HEK293 (cell line): Measurements from ENCODE around the gene NUP88.

Source experiments
- KLF10 ChIP-seq: fragments of 450-650 bp; IDR thresholded peaks from 2 replicates; pipeline ENCODE4 v1.5.1; 2018; ENCODE audit warnings: missing biosample characterization, mild to moderate bottlenecking, missing genetic modification characterization
- MYNN ChIP-seq: fragments of 450-650 bp; formaldehyde crosslinking; IDR thresholded peaks from 2 replicates; pipeline ENCODE4 v1.5.1; 2016; ENCODE audit warnings: missing biosample characterization, missing genetic modification characterization, borderline replicate concordance
- ZFP69B ChIP-seq: fragments of 450-650 bp; formaldehyde crosslinking; IDR thresholded peaks from 2 replicates; pipeline ENCODE4 v1.5.1; 2016; ENCODE audit warnings: missing biosample characterization, missing genetic modification characterization
- ZNF114 ChIP-seq: fragments of 450-650 bp; formaldehyde crosslinking; IDR thresholded peaks from 2 replicates; pipeline ENCODE4 v1.5.0; 2017; ENCODE audit warnings: missing biosample characterization, missing genetic modification characterization
- ZNF311 ChIP-seq: fragments of 450-650 bp; formaldehyde crosslinking; IDR thresholded peaks from 2 replicates; pipeline ENCODE4 v1.5.1; 2017; ENCODE audit warnings: missing biosample characterization, missing genetic modification characterization, borderline replicate concordance
- ZNF362 ChIP-seq: fragments of 450-650 bp; formaldehyde crosslinking; IDR thresholded peaks from 2 replicates; pipeline ENCODE4 v1.5.1; 2016; ENCODE audit warnings: missing biosample characterization, missing genetic modification characterization
- ZNF501 ChIP-seq: fragments of 450-650 bp; formaldehyde crosslinking; IDR thresholded peaks from 2 replicates; pipeline ENCODE4 v1.5.1; 2016; ENCODE audit warnings: missing biosample characterization, missing genetic modification characterization
- ZNF514 ChIP-seq: fragments of 450-650 bp; formaldehyde crosslinking; IDR thresholded peaks from 2 replicates; pipeline ENCODE4 v1.5.1; 2016; ENCODE audit warnings: missing biosample characterization, missing genetic modification characterization
- ZNF529 ChIP-seq: fragments of 450-650 bp; formaldehyde crosslinking; IDR thresholded peaks from 2 replicates; pipeline ENCODE4 v1.5.1; 2017; ENCODE audit warnings: missing genetic modification characterization, missing biosample characterization; ENCODE audit not compliant: insufficient replicate concordance
- ZNF571 ChIP-seq: fragments of 450-650 bp; formaldehyde crosslinking; IDR thresholded peaks from 2 replicates; pipeline ENCODE4 v1.5.0; 2017; ENCODE audit warnings: missing biosample characterization, missing genetic modification characterization
- ZNF585B ChIP-seq: fragments of 450-650 bp; formaldehyde crosslinking; IDR thresholded peaks from 2 replicates; pipeline ENCODE4 v1.5.1; 2016; ENCODE audit warnings: missing biosample characterization, missing genetic modification characterization
- ZNF76 ChIP-seq: fragments of 450-650 bp; formaldehyde crosslinking; IDR thresholded peaks from 2 replicates; pipeline ENCODE4; 2016; ENCODE audit warnings: low read depth, missing biosample characterization, missing genetic modification characterization, borderline replicate concordance
- ZXDB ChIP-seq: fragments of 450-650 bp; formaldehyde crosslinking; IDR thresholded peaks from 2 replicates; pipeline ENCODE4 v1.5.1; 2016; ENCODE audit warnings: missing biosample characterization, missing genetic modification characterization
- TF ChIP-seq, protein P1 (sequence below): fragments of 450-650 bp; formaldehyde crosslinking; IDR thresholded peaks from 2 replicates; pipeline ENCODE4 v1.5.1; 2016; ENCODE audit warnings: missing biosample characterization, missing genetic modification characterization
- TF ChIP-seq, protein P2 (sequence below): fragments of 450-650 bp; formaldehyde crosslinking; IDR thresholded peaks from 2 replicates; pipeline ENCODE4 v1.5.1; 2017; ENCODE audit warnings: missing biosample characterization, missing genetic modification characterization
- TF ChIP-seq, protein P3 (sequence below): fragments of 450-650 bp; formaldehyde crosslinking; IDR thresholded peaks from 2 replicates; pipeline ENCODE4 v1.5.1; 2017; ENCODE audit warnings: missing biosample characterization, missing genetic modification characterization
- TF ChIP-seq, protein P4 (sequence below): fragments of 450-650 bp; formaldehyde crosslinking; IDR thresholded peaks from 2 replicates; pipeline ENCODE4 v1.5.0; 2017; ENCODE audit warnings: missing biosample characterization, missing genetic modification characterization, borderline replicate concordance
- TF ChIP-seq, protein P5 (sequence below): fragments of 450-650 bp; formaldehyde crosslinking; IDR thresholded peaks from 2 replicates; pipeline ENCODE4 v1.5.1; 2016; ENCODE audit warnings: missing biosample characterization, missing genetic modification characterization, borderline replicate concordance
- TF ChIP-seq, protein P6 (sequence below): fragments of 450-650 bp; formaldehyde crosslinking; IDR thresholded peaks from 2 replicates; pipeline ENCODE4 v1.5.1; 2016; ENCODE audit warnings: missing biosample characterization, missing genetic modification characterization

Gene NUP88

GRCh38 chr17:5438716-5439445 is 19.4 kb upstream of the NUP88 start, which contains the start of gene C1QBP (continued):
- TF ChIP-seq, protein P1, sequence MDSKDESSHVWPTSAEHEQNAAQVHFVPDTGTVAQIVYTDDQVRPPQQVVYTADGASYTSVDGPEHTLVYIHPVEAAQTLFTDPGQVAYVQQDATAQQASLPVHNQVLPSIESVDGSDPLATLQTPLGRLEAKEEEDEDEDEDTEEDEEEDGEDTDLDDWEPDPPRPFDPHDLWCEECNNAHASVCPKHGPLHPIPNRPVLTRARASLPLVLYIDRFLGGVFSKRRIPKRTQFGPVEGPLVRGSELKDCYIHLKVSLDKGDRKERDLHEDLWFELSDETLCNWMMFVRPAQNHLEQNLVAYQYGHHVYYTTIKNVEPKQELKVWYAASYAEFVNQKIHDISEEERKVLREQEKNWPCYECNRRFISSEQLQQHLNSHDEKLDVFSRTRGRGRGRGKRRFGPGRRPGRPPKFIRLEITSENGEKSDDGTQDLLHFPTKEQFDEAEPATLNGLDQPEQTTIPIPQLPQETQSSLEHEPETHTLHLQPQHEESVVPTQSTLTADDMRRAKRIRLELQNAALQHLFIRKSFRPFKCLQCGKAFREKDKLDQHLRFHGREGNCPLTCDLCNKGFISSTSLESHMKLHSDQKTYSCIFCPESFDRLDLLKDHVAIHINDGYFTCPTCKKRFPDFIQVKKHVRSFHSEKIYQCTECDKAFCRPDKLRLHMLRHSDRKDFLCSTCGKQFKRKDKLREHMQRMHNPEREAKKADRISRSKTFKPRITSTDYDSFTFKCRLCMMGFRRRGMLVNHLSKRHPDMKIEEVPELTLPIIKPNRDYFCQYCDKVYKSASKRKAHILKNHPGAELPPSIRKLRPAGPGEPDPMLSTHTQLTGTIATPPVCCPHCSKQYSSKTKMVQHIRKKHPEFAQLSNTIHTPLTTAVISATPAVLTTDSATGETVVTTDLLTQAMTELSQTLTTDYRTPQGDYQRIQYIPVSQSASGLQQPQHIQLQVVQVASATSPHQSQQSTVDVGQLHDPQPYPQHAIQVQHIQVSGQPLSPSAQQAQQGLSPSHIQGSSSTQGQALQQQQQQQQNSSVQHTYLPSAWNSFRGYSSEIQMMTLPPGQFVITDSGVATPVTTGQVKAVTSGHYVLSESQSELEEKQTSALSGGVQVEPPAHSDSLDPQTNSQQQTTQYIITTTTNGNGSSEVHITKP (tag by site-specific recombination), result peak; percentile 27; the same call in 1 of the 2 replicates
- no peak for TF ChIP-seq ZNF362
- TF ChIP-seq, protein P2, sequence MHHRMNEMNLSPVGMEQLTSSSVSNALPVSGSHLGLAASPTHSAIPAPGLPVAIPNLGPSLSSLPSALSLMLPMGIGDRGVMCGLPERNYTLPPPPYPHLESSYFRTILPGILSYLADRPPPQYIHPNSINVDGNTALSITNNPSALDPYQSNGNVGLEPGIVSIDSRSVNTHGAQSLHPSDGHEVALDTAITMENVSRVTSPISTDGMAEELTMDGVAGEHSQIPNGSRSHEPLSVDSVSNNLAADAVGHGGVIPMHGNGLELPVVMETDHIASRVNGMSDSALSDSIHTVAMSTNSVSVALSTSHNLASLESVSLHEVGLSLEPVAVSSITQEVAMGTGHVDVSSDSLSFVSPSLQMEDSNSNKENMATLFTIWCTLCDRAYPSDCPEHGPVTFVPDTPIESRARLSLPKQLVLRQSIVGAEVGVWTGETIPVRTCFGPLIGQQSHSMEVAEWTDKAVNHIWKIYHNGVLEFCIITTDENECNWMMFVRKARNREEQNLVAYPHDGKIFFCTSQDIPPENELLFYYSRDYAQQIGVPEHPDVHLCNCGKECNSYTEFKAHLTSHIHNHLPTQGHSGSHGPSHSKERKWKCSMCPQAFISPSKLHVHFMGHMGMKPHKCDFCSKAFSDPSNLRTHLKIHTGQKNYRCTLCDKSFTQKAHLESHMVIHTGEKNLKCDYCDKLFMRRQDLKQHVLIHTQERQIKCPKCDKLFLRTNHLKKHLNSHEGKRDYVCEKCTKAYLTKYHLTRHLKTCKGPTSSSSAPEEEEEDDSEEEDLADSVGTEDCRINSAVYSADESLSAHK (tag by site-specific recombination), result no peak
- TF ChIP-seq, protein P3, sequence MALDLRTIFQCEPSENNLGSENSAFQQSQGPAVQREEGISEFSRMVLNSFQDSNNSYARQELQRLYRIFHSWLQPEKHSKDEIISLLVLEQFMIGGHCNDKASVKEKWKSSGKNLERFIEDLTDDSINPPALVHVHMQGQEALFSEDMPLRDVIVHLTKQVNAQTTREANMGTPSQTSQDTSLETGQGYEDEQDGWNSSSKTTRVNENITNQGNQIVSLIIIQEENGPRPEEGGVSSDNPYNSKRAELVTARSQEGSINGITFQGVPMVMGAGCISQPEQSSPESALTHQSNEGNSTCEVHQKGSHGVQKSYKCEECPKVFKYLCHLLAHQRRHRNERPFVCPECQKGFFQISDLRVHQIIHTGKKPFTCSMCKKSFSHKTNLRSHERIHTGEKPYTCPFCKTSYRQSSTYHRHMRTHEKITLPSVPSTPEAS (tag by site-specific recombination), result no peak
- TF ChIP-seq ZNF76, result 0 out of 2 replicates have a peak, but pooled peaks have one; percentile 37
- TF ChIP-seq, protein P4, sequence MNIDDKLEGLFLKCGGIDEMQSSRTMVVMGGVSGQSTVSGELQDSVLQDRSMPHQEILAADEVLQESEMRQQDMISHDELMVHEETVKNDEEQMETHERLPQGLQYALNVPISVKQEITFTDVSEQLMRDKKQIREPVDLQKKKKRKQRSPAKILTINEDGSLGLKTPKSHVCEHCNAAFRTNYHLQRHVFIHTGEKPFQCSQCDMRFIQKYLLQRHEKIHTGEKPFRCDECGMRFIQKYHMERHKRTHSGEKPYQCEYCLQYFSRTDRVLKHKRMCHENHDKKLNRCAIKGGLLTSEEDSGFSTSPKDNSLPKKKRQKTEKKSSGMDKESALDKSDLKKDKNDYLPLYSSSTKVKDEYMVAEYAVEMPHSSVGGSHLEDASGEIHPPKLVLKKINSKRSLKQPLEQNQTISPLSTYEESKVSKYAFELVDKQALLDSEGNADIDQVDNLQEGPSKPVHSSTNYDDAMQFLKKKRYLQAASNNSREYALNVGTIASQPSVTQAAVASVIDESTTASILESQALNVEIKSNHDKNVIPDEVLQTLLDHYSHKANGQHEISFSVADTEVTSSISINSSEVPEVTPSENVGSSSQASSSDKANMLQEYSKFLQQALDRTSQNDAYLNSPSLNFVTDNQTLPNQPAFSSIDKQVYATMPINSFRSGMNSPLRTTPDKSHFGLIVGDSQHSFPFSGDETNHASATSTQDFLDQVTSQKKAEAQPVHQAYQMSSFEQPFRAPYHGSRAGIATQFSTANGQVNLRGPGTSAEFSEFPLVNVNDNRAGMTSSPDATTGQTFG, result no peak
- no peak for TF ChIP-seq ZNF571 (tag by site-specific recombination)
- TF ChIP-seq MYNN, result no peak
- no peak for TF ChIP-seq ZNF585B (tag by site-specific recombination)
- TF ChIP-seq, protein P5, sequence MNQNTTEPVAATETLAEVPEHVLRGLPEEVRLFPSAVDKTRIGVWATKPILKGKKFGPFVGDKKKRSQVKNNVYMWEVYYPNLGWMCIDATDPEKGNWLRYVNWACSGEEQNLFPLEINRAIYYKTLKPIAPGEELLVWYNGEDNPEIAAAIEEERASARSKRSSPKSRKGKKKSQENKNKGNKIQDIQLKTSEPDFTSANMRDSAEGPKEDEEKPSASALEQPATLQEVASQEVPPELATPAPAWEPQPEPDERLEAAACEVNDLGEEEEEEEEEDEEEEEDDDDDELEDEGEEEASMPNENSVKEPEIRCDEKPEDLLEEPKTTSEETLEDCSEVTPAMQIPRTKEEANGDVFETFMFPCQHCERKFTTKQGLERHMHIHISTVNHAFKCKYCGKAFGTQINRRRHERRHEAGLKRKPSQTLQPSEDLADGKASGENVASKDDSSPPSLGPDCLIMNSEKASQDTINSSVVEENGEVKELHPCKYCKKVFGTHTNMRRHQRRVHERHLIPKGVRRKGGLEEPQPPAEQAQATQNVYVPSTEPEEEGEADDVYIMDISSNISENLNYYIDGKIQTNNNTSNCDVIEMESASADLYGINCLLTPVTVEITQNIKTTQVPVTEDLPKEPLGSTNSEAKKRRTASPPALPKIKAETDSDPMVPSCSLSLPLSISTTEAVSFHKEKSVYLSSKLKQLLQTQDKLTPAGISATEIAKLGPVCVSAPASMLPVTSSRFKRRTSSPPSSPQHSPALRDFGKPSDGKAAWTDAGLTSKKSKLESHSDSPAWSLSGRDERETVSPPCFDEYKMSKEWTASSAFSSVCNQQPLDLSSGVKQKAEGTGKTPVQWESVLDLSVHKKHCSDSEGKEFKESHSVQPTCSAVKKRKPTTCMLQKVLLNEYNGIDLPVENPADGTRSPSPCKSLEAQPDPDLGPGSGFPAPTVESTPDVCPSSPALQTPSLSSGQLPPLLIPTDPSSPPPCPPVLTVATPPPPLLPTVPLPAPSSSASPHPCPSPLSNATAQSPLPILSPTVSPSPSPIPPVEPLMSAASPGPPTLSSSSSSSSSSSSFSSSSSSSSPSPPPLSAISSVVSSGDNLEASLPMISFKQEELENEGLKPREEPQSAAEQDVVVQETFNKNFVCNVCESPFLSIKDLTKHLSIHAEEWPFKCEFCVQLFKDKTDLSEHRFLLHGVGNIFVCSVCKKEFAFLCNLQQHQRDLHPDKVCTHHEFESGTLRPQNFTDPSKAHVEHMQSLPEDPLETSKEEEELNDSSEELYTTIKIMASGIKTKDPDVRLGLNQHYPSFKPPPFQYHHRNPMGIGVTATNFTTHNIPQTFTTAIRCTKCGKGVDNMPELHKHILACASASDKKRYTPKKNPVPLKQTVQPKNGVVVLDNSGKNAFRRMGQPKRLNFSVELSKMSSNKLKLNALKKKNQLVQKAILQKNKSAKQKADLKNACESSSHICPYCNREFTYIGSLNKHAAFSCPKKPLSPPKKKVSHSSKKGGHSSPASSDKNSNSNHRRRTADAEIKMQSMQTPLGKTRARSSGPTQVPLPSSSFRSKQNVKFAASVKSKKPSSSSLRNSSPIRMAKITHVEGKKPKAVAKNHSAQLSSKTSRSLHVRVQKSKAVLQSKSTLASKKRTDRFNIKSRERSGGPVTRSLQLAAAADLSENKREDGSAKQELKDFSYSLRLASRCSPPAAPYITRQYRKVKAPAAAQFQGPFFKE, result no peak
- TF ChIP-seq, protein P6, sequence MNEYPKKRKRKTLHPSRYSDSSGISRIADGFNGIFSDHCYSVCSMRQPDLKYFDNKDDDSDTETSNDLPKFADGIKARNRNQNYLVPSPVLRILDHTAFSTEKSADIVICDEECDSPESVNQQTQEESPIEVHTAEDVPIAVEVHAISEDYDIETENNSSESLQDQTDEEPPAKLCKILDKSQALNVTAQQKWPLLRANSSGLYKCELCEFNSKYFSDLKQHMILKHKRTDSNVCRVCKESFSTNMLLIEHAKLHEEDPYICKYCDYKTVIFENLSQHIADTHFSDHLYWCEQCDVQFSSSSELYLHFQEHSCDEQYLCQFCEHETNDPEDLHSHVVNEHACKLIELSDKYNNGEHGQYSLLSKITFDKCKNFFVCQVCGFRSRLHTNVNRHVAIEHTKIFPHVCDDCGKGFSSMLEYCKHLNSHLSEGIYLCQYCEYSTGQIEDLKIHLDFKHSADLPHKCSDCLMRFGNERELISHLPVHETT (tag by site-specific recombination), result peak; percentile 40; the same call in 1 of the 2 replicates
- no peak for TF ChIP-seq ZNF311 (tag by site-specific recombination)
- TF ChIP-seq ZFP69B (tag by site-specific recombination), result no peak; the same call in 1 of the 2 replicates
- TF ChIP-seq KLF10 (tag by site-specific recombination), result peak; percentile 59; the same call in 1 of the 2 replicates
- 0 out of 2 replicates have a peak, but pooled peaks have one; percentile 45 for TF ChIP-seq ZNF501 (tag by site-specific recombination)
- TF ChIP-seq ZXDB (tag by site-specific recombination), result peak; percentile 56; the same call in 1 of the 2 replicates
- TF ChIP-seq ZNF114, result no peak
- no peak for TF ChIP-seq ZNF514
- no peak for TF ChIP-seq ZNF529 (tag by site-specific recombination)
